ENCODE data around the gene HID1.

DNA sequence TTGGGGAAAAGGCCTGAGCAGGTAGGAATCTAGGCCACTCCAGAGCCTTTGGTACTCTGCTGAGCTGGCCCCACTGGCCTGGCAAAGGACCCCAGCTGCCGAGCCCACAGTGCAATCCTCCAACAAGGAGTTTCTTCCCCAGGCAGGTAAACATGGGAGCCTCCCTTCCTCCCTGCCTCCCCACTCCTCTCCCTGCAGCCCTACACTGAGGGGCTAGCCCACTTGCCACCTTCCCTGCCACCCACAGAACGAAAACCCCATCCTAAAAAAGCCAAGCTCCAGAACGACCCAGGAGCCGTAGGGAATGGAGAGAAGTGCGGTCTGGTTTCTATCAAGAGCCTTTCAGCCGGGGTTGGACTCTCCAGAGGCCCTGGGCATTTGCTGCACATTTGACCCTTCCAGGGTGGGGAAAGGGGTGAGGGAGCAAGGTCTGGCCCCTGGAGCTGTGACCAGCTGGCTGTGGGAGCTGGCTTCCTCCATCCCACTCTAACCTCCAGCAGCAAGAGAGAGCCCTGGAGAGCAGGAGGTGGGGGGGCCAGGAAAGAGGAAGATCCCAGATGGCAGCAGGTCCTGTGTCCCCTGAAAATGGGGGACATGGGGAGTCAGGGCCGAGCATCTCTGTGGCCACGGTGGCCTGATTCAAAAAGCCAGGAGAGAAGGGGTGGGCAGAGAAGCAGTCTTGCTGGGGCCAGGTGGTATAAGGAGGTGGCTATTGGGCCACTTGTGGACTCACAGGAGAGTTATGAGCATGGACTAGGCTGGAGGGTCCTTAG lies 1.3 kb downstream of the HID1 start:
- TF ChIP-seq, protein P1, sequence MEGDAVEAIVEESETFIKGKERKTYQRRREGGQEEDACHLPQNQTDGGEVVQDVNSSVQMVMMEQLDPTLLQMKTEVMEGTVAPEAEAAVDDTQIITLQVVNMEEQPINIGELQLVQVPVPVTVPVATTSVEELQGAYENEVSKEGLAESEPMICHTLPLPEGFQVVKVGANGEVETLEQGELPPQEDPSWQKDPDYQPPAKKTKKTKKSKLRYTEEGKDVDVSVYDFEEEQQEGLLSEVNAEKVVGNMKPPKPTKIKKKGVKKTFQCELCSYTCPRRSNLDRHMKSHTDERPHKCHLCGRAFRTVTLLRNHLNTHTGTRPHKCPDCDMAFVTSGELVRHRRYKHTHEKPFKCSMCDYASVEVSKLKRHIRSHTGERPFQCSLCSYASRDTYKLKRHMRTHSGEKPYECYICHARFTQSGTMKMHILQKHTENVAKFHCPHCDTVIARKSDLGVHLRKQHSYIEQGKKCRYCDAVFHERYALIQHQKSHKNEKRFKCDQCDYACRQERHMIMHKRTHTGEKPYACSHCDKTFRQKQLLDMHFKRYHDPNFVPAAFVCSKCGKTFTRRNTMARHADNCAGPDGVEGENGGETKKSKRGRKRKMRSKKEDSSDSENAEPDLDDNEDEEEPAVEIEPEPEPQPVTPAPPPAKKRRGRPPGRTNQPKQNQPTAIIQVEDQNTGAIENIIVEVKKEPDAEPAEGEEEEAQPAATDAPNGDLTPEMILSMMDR (IDR thresholded peaks at IDR 0.05), result no peak
- TF ChIP-seq POLR2AphosphoS5 (IDR thresholded peaks at IDR 0.05), result no peak
